ENCODE data around the gene CCR5AS.
"Not testable (repeated sequence)": the region's sequence is repeated elsewhere in the genome, so short reads cannot be mapped to it uniquely, and the experiment has no call there.

CCR5AS gene

GRCh38 chr3:46429250-46429649 is 22.4 kb upstream of the CCR5AS start:
- no peak for DNase-seq (ENCODE audit: low read depth)

- DNase-seq (ENCODE audit: low read depth), result no peak
Measured at GRCh38 chr3:46427916-46428833, 21.3 kb upstream of the CCR5AS start.

GRCh38 chr3:46427404-46427803 is 20.5 kb upstream of the CCR5AS start:
- not testable (repeated sequence) for DNase-seq (ENCODE audit: low read depth)

- not testable (repeated sequence) for DNase-seq (ENCODE audit: low read depth)
Measured at GRCh38 chr3:46426476-46426875, 19.6 kb upstream of the CCR5AS start.

GRCh38 chr3:46423588-46423987 is 16.7 kb upstream of the CCR5AS start:
- DNase-seq (ENCODE audit: low read depth), result no peak

- no peak for DNase-seq (ENCODE audit: low read depth)
Measured at GRCh38 chr3:46422617-46423016, 15.8 kb upstream of the CCR5AS start.

- no peak for DNase-seq (ENCODE audit: low read depth)
Measured at GRCh38 chr3:46420931-46421330, 14.1 kb upstream of the CCR5AS start.

- DNase-seq (ENCODE audit: low read depth), result no peak
Measured at GRCh38 chr3:46419816-46420215, 12.9 kb upstream of the CCR5AS start.

GRCh38 chr3:46417841-46418611 is 11.2 kb upstream of the CCR5AS start:
- no peak for DNase-seq (ENCODE audit: low read depth)

GRCh38 chr3:46416811-46417510 is 10.1 kb upstream of the CCR5AS start:
- no peak for DNase-seq (ENCODE audit: low read depth)

- no peak for DNase-seq (ENCODE audit: low read depth)
Measured at GRCh38 chr3:46416125-46416810, 9.4 kb upstream of the CCR5AS start.

GRCh38 chr3:46414739-46415138 is 7.9 kb upstream of the CCR5AS start:
- no peak for DNase-seq (ENCODE audit: low read depth)

- DNase-seq (ENCODE audit: low read depth), result no peak
Measured at GRCh38 chr3:46413951-46414350, 7.1 kb upstream of the CCR5AS start.

- no peak for DNase-seq (ENCODE audit: low read depth)
Measured at GRCh38 chr3:46412786-46413298, 6.0 kb upstream of the CCR5AS start.

- DNase-seq (ENCODE audit: low read depth), result no peak
Measured at GRCh38 chr3:46411271-46411670, 4.4 kb upstream of the CCR5AS start.

- DNase-seq (ENCODE audit: low read depth), result no peak
Measured at GRCh38 chr3:46410669-46411068, 3.8 kb upstream of the CCR5AS start.

GRCh38 chr3:46409739-46410489 is 3.0 kb upstream of the CCR5AS start:
- DNase-seq (ENCODE audit: low read depth), result no peak

- DNase-seq (ENCODE audit: low read depth), result no peak
Measured at GRCh38 chr3:46408853-46409252, 2.0 kb upstream of the CCR5AS start.

GRCh38 chr3:46407970-46408369 is 1.1 kb upstream of the CCR5AS start:
- DNase-seq (ENCODE audit: low read depth), result no peak

GRCh38 chr3:46406443-46406787 is 451 bp downstream of the CCR5AS start:
- DNase-seq (ENCODE audit: low read depth), result no peak
